ENCODE measurements around the gene EFHC1.

DNA sequence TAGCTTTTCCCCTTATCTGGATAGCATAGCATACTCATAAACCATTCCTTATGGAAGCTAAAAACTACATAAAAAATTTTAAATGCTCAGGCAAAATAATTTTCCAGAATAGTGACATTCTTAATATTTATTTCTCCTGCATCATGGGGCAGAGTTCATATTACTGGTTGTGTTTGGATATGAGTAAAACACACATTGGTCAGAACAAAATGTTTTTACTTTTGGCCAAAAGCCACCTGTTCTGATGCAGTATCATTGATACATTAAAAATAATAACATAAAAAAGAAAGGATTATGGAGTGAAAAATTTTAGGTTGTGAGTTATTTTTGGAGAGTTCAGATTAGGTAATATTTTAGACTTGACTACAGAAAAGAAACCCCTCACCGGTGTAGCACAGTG lies 123.1 kb downstream of the EFHC1 start:
- TF ChIP-seq CTCF (conservative IDR thresholded peaks at IDR 0.05; ENCODE audit: low read length) (no peak), EZH2phosphoT487 (IDR thresholded peaks at IDR 0.05; ENCODE audit: borderline replicate concordance, low read depth, low read length) (no peak)
